Spleen (tissue), 7 donors: ENCODE measurements around the gene ARHGAP24.

ENCODE experiments used
- POLR2A ChIP-seq, 3 donors: fragments of 450-650 bp; IDR thresholded peaks; one replicate each; pipeline ENCODE4 v1.5.1; 2017; ENCODE audit warnings: antibody characterized with exemption in 3 of 3, mild to moderate bottlenecking in 1 of 3
- POLR2AphosphoS5 ChIP-seq, 3 donors: sonication (generic); formaldehyde crosslinking; IDR thresholded peaks; one replicate each; pipeline ENCODE4 v1.5.1; 2017; ENCODE audit warnings: antibody characterized with exemption in 3 of 3
- TF ChIP-seq, protein P1 (sequence below), 11 experiments: fragments of 200-600 bp in 7 of 11; fragments of 450-650 bp in 4 of 11; sonication (generic) in 4 of 11; IDR thresholded peaks in 8 of 11; conservative IDR thresholded peaks in 3 of 11; 1 replicate in 7 of 11; 2 replicates in 4 of 11; pipeline versions ENCODE4 v1.4.0 to v1.8.0; 2016 to 2021; ENCODE audit warnings: antibody characterized with exemption in 11 of 11, inconsistent platforms in 4 of 11, mild to moderate bottlenecking in 1 of 11
- donor health status: DM: no; HTN: no; CAD: no; lungs with moderate emphysema.
- donor health status: DM: no; HTN: no; CAD: no.
- donor health status: DM: no; HTN: no; CAD: no.

DNA sequence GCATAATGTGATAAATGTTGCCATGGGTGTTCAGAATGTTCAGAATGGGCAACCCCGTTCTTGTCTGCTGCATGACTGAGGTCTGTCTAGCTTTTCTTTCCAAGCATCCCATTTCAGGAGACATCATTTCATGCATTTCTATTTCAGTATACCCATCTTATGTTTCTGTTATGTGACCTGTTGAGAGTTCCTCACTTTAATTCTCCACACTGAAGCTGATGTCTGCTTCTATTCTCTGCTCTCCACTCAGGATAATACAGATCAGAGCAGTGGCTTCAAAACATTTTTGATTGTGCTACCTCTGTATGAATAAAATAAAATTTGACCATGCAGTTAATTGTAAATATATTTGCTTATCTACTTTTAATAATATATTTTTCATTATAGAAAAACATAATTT, 398.6 kb downstream of the ARHGAP24 start:
- TF ChIP-seq, protein P1, sequence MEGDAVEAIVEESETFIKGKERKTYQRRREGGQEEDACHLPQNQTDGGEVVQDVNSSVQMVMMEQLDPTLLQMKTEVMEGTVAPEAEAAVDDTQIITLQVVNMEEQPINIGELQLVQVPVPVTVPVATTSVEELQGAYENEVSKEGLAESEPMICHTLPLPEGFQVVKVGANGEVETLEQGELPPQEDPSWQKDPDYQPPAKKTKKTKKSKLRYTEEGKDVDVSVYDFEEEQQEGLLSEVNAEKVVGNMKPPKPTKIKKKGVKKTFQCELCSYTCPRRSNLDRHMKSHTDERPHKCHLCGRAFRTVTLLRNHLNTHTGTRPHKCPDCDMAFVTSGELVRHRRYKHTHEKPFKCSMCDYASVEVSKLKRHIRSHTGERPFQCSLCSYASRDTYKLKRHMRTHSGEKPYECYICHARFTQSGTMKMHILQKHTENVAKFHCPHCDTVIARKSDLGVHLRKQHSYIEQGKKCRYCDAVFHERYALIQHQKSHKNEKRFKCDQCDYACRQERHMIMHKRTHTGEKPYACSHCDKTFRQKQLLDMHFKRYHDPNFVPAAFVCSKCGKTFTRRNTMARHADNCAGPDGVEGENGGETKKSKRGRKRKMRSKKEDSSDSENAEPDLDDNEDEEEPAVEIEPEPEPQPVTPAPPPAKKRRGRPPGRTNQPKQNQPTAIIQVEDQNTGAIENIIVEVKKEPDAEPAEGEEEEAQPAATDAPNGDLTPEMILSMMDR (IDR thresholded peaks at IDR 0.05 in 8 of 11, conservative IDR thresholded peaks at IDR 0.05 in 3 of 11), result no peak
- no peak for TF ChIP-seq POLR2A (IDR thresholded peaks at IDR 0.05)
- TF ChIP-seq POLR2AphosphoS5 (IDR thresholded peaks at IDR 0.05), result no peak
